Measurements from ENCODE around the gene KIAA0513. TPM values are rescaled to one million over a fixed set of nuclear protein-coding genes. Genes with fewer than 3 reads are reported as not detected.

The KIAA0513 gene
- total RNA-seq, 1 donor from 2014 or later, result 0.62 TPM

DNA sequence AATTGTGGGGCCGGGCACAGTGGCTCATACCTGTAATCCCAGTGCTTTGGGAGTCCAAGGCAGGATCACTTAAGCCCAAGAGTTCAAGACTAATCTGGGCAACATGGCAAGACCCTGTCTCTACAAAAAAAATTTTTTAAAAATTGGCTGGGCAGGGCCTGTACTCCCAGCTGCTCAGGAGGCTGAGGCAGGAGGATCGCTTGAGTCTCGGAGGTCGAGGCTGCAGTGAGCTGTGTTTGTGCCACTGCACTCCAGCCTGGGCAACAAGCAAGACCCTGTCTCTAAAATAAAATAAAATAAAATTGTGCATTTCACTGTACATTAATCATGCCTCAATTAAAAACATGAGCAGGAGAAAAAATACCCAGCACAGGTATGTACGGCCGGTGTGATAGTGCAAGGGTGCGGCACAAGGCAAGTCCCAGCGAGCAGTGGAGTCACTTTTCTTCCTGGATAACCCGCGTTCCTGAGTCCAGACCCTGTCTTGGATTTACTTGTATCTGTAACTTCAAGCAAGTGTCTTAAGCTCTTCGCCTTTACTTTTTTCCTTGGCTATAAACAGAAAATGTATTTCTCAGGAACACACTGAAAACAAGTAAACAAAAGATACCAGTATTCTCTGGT lies 27.6 kb upstream of the KIAA0513 start:
- H3K36me3 Mint-ChIP-seq (ENCODE audit: low read depth), result peaks cover 31% of the 10 kb centered on the region
- H3K9me3 Mint-ChIP-seq, result no peaks in the 10 kb centered on the region
- intact Hi-C loops (cut with micrococcal nuclease), result no loop called here
- no peak for ATAC-seq (ENCODE audit: low read depth)
- POLR2A ChIA-PET, result no interaction called here
- DNase-seq, result no peak
- CTCF ChIA-PET, result no interaction called here
- H3K27ac Mint-ChIP-seq, result no peak overlapping the region
- H3K4me1 Mint-ChIP-seq, result peaks cover 48% of the 10 kb centered on the region
- no peak overlapping the region for H3K4me3 Mint-ChIP-seq
- no peaks in the 10 kb centered on the region for H3K27me3 Mint-ChIP-seq
- TF ChIP-seq, protein P1, sequence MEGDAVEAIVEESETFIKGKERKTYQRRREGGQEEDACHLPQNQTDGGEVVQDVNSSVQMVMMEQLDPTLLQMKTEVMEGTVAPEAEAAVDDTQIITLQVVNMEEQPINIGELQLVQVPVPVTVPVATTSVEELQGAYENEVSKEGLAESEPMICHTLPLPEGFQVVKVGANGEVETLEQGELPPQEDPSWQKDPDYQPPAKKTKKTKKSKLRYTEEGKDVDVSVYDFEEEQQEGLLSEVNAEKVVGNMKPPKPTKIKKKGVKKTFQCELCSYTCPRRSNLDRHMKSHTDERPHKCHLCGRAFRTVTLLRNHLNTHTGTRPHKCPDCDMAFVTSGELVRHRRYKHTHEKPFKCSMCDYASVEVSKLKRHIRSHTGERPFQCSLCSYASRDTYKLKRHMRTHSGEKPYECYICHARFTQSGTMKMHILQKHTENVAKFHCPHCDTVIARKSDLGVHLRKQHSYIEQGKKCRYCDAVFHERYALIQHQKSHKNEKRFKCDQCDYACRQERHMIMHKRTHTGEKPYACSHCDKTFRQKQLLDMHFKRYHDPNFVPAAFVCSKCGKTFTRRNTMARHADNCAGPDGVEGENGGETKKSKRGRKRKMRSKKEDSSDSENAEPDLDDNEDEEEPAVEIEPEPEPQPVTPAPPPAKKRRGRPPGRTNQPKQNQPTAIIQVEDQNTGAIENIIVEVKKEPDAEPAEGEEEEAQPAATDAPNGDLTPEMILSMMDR (IDR thresholded peaks at IDR 0.05), result no peak

DNA sequence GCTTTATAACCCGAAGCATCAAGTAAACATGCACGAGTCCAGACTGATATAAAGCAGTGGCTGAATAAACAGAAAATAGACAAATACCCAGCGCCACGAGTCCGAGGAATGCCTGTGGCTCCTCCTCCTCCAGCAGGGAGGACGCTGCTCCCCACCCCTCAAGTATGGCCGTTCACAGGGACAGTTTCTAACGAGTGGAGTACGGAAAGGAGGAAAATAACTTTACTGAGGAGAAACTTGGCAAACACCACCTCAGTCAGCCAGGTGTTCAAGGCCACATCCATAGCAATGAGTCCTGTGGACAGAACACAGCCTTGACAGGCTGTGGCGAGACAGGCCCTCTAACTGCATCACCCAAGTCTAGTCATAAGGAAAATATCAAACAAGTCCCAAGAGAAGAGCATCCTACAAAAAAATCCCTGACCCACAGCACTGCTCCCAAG lies 25.5 kb upstream of the KIAA0513 start:
- Mint-ChIP-seq H3K4me3 (peak overlapping the region; percentile 12), H3K27me3 (no peaks in the 10 kb centered on the region), H3K27ac (no peak overlapping the region), H3K4me1 (peaks cover 48% of the 10 kb centered on the region), H3K36me3 (ENCODE audit: low read depth) (peaks cover 26% of the 10 kb centered on the region), H3K9me3 (no peaks in the 10 kb centered on the region)
- DNase-seq, result no peak
- intact Hi-C loops (cut with micrococcal nuclease), result no loop called here
- ChIA-PET POLR2A (no interaction called here), CTCF (no interaction called here)
- no peak for ATAC-seq (ENCODE audit: low read depth)
- TF ChIP-seq, protein P1 (IDR thresholded peaks at IDR 0.05), result no peak

DNA sequence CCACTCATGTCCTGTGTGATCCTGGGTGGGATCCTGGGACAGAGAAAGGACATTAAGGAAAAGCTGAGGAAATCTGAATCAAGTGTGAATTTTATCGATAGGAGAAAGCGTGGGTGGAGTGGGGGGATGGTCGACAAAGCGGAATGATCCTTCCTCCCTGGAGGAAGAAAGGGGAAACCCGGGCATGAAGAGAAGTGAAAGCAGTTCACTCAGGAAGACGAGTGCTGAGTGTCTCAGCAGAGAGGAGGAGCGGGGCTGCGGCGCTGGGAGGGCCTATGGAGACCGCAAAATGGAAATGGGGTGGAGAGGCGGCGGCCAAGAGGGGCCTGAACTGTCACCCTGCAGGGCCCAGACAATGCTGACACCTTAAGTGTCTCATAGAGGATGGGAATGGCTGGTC lies 25.0 kb upstream of the KIAA0513 start:
- H3K4me1 Mint-ChIP-seq, result peaks cover 52% of the 10 kb centered on the region
- intact Hi-C loops (cut with micrococcal nuclease), result no loop called here
- TF ChIP-seq, protein P1 (IDR thresholded peaks at IDR 0.05), result no peak
- CTCF ChIA-PET, result no interaction called here
- peak overlapping the region; percentile 47 for H3K4me3 Mint-ChIP-seq
- no peak for DNase-seq
- peak; percentile 50 for ATAC-seq (ENCODE audit: low read depth)
- H3K9me3 Mint-ChIP-seq, result no peaks in the 10 kb centered on the region
- H3K27ac Mint-ChIP-seq, result no peak overlapping the region
- POLR2A ChIA-PET, result no interaction called here
- peaks cover 28% of the 10 kb centered on the region for H3K36me3 Mint-ChIP-seq (ENCODE audit: low read depth)
- H3K27me3 Mint-ChIP-seq, result no peaks in the 10 kb centered on the region

DNA sequence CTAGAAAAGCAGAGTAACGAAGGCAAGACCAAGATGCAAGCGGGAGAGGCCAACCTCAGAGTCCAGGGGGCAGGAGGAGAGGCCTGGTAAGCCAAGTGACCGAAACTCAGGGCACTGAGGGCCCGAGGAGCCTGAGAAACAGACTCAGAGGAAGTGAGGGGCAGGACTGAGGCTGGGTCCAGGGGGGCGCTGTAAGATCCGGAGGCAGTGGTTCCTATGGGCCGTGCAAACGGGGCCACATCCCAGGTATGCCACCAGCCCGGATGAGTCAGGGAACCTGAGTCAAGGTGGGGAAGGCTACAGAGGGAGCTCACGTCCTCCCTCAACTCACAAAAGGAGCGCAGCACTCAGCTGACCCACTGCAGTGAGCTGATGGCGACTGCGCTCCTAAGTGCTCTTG lies 24.5 kb upstream of the KIAA0513 start:
- DNase-seq (no peak), ATAC-seq (ENCODE audit: low read depth) (no peak)
- ChIA-PET CTCF (no interaction called here), POLR2A (no interaction called here)
- intact Hi-C loops (cut with micrococcal nuclease), result no loop called here
- Mint-ChIP-seq H3K9me3 (no peaks in the 10 kb centered on the region), H3K4me1 (peaks cover 55% of the 10 kb centered on the region), H3K27me3 (no peaks in the 10 kb centered on the region), H3K4me3 (no peak overlapping the region), H3K36me3 (ENCODE audit: low read depth) (peaks cover 28% of the 10 kb centered on the region), H3K27ac (no peak overlapping the region)
- TF ChIP-seq, protein P1 (IDR thresholded peaks at IDR 0.05), result no peak

DNA sequence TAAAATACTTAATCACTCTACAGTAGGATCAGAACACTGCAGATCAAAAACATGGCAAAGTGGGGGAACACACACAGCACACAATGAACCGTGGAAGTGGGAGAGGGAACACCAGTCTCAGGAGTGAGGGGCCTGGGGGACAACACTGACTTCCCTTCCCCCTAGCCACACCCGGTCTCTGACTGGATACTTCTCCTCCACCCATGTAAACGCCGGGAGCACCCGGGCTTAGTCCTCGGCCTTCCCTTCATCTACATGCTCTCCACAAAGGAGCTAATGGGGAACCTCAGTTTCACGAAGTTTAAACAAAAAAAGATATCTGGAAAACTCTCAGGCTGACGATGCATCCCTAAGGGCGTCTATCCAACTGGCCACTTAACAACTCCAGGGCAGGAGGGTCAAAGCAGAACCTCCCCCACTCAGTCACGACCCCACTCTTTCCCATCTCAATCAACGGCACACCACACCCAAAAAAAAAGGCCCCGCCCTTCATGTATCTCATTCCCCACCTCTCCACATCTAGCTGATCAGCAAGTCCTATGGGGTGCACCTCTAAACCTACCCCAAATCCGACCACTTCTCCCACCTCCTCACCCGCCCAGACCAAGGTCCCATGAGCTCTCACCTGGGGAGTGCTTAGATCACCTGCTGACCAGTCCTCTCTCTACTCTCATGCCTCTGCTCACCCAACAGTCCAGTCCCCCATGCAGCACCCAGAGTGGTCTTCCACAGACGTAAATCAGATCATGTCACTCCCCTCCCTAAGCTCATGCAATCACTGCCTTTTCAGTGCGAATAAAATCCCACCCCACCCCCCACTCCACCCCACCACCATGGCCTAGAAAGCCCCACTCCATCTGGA lies 23.6 kb upstream of the KIAA0513 start:
- ChIA-PET CTCF (interaction anchor here (1.6 kb wide), 1 partner anchor 83 kb away, joined by 4 read pairs; no protein-coding TSS in a partner anchor), POLR2A (no interaction called here)
- Mint-ChIP-seq H3K27ac (no peak overlapping the region), H3K27me3 (no peaks in the 10 kb centered on the region), H3K36me3 (ENCODE audit: low read depth) (peaks cover 25% of the 10 kb centered on the region), H3K9me3 (no peaks in the 10 kb centered on the region), H3K4me1 (peaks cover 57% of the 10 kb centered on the region), H3K4me3 (no peak overlapping the region)
- no peak for ATAC-seq (ENCODE audit: low read depth)
- TF ChIP-seq, protein P1 (IDR thresholded peaks at IDR 0.05), result no peak
- intact Hi-C loops (cut with micrococcal nuclease), result no loop called here
- DNase-seq, result no peak
